GM21526 (cell line): ENCODE measurements around the gene PLXNA4.

Source experiments
- ATAC-seq: cut with Tn5 transposase; IDR thresholded peaks from one replicate; pipeline ENCODE4 v1.9.1; 2021; ENCODE audit warnings: moderate library complexity; ENCODE audit not compliant: unreplicated experiment, low FRiP score

Gene PLXNA4

DNA sequence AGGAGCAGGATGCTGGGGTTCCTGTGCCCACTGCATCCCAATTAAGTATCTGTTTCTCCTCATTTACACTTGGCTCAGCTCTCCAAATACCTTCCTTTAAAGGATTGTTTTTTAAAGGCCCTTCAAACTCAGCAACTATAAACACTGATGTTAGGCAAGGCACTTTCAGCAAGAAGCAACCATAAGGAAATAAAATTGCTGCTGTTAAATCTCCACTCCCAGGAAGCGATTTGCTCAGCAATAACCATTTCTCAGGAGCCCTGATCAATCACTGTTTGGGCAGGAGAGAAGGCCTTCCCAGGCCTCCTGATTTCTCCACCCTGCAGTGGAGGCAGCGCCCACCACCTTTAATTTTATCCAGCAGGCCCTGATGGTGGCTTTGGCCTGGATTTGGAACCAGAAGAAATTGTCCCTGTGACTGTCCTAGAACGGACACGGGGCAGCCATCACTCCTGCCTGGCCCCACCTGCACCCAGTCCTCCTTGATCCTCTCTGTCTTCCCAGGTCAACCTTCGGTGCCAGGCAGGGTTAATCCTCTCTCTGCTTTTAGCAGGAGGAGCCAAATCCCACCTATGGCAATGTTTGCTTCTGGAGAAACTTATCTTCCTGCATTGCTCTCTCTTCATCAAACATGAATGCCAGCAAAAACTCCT, 199.8 kb downstream of the PLXNA4 start:
- ATAC-seq, result no peak

DNA sequence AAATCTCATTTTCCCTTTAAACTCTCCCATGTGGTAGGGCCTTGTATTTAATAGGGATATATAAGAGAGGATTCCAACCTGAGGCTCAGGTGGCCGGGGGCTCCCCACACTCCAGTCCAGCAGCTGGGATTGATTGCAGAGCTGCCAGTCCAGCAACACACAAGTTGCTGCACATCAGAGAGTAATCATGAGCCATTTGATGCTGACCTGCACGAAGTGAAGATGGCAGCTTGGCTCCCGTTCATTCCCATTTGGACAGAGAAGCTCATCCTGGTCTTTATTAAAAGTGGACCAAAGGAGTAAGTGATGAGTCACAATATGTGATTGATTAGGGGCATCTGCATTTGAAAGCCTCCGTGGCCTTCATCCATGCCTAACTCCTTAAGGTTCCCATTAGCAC, 202.4 kb downstream of the PLXNA4 start:
- ATAC-seq, result no peak

DNA sequence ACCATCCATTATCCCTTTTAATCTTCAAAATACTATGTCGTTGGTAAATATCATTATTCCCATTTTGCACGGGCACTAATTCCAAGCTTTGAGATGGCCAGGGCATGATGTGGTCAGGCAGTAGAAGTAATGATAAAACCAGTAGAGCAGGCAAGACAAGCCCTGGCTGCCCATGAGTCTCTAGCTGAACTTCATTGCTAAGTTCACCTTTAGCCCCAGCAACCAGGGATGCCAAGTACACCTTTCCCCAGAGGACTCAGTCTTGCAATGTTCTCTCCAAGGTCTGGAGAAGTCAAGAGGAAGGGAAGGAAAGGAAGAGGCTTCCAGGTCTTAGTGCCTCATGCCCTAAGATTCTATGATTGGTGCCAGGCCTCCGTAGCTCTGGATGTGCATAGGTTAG, 203.2 kb downstream of the PLXNA4 start:
- ATAC-seq, result no peak

DNA sequence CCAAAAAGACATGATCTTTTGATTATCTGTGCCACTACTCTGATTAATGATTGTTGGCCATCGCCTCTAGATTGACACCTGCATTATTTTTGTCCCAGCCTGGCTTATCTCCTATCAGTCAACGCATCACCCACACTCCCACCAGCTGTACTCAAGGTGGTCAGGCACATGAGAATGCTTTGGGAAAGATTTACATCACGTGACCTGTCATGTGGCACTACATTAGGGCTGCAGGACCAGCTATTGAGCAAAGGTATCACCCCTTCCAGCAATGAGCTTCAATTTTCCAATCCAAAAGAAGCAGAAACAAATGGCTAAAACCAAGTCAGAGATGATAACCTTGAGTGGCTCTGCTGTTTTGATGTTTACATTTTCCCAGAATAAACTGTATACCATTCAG, 204.3 kb downstream of the PLXNA4 start:
- ATAC-seq, result no peak

DNA sequence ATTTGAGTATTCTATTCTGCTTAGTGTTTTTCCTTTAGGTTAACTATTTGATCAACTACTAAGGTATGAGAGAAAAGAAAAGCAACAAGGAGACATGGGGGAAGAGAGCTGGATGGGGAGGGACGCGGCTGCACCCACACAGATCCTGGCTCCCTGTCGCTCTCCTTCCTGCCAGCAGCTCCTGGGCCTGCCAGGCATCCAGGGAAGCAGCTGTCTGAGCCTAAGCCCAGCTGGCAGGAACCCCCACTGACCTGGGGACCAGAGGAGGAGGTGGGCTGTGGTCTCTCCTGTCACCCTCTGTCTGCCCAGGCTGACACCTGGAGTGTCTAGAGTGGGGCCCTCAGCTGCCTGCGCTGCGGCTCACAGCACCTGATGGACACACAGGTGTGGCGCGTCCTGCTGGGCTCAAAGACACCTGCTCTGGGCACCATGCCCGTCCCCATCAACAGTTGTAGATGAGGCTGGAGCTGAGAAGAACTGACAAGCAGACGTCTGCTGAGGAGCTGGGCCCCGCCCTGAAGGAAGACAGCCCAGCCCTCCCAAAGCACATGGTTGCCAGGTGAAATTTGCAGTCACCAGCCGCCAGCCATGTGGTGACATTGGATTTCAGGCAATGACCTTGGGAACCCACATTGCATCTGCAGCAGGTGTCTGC, 207.9 kb downstream of the PLXNA4 start:
- no peak for ATAC-seq

DNA sequence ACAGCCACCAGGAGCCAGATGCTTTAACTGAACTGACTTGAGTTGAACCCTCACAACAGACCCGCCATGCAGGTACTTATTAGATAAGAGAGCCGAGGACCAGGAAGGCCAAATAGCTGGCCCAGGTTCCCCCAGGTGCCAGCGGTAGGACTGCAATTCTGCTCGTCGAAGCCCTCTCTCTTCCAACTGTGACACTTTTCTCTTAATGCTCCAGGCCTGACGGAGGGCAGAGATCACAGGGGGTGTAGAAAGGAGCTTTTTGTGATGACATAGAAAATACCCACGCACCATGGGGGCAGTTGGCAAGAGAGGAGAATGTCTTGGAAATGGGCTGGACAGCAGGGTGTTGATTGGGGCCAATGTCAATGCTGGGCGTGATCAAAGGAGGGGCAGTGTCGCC, 208.5 kb downstream of the PLXNA4 start:
- no peak for ATAC-seq

DNA sequence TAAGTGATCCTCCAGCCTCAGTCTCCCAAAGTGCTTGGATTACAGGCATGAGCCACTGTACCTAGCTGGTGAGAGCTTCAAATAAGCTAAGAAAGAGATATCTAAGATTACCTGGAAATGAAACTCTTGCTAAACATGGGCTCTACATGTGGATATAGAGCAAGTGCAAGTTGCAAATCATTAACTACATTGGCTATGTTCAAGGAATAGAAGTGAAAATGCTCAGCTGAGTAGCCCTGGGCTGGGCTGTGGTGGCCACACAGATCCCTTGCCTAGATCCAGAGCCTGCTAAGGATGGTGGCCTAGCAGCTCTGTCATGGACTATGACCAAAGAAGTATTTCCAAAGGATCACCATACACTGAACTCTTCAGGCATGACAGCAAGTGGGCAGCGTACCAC, 209.3 kb downstream of the PLXNA4 start:
- ATAC-seq, result no peak

DNA sequence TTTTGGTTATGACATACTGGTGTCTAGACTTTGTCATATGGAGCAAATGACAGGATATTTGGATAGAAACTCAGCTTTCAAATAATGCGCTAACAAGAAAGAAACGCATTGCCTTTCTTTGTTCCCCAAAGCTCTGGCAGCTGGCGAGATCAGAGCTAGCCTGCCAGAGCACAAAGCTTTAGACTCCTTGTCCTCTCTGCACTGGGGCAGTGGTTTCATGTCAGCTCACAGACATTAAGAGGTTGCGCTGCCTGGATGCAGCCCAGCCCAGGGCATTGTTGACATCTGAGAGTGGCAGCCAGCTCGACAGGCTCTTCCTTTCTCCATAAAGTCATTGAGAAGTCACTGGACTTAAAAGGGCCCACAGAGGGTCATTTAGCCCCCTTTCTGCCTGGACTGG, 212.0 kb downstream of the PLXNA4 start:
- ATAC-seq, result no peak

DNA sequence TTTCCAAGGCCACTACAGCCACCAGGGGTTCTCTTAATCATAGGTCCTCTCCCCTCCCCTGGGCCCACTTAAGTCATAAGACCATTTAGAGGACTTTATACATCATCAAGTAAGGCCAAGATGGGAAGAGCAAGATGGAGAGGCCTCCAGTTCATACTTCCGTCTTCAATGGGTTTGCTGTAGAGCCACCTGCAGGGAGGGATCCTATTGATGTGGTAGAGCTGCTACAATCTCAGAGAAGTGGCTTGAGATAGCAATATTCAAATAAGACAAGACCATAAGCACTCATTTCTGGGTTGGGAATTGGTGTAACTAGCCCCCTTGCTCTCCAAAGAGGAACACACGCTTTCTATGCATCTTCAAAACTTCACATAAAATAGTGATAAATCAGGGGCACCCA, 214.2 kb downstream of the PLXNA4 start:
- no peak for ATAC-seq

DNA sequence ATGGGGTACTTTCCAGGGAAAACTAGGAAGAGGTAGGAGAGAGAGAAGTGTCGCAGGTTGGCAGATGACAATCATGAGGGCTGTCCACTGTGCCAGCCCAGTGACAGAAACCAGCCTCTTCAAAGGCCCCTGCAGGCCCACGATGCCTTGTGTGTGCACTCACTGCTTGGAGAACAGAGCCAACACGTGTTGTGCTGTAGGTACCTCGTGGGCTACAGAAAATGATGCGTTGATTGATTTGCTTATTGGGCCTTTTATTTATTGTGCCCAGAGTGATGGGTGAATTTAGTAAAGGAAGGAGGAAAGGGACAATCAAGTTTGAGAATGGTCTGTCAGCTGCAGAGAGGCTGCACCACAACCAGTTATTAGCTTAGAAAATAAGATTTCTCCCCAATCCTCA, 215.1 kb downstream of the PLXNA4 start:
- ATAC-seq, result no peak

DNA sequence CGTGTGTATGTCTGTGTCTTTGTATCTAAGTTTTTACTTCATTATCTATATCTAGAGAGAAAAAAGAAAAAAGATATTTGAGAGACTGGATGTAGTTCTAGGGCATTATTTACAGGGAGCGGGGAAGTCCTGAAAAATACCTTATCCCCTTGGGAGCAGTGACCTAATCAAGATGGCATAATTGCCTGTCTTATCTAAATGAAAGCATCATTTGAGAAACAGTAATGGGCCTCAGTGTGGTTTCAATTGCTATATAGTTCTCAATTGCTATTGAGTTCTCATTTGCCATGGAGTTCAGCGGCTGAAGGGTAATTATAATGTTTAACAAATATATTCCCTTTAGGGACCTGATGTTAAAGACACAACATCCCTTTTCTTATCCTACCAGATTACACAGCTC, 216.5 kb downstream of the PLXNA4 start:
- ATAC-seq, result no peak

DNA sequence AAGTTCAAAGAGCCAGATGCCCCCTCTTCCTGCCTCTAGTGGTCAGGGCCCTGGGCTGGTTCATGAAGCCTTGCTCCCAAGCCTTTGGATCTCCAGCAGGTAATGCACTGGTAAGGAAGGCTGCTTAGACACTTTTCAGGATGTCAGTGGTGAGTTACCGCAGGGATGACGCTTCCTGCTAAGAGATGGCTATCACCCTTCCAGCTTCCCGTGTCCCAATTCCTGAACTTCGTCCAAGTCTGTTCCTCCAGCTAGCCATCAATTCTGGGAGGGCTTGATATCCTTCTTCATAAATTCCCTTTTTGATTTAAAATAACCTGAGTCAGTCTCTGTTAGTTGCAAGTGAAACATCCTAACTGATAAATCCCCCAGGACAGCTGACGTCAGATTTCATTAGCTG, 221.2 kb downstream of the PLXNA4 start:
- ATAC-seq, result no peak

DNA sequence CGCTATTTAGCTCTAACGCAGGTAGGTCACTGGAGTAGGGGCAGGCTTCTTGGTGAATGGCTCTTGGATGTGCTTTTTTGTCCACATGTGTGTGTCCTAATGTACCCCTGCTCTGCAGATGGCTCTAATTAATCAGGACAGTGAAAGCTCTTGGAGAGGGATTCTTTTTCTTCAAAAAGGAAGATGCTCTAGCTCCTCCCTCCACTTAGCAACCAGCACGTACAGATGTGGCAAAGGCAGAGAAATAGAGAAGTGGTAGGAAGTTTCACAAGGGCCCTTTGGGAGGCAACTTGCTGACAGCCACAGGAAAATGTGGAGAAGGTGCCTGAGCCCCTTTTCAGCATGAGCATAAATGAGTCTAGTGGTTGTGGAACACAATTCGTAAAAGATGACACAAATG, 221.7 kb downstream of the PLXNA4 start:
- no peak for ATAC-seq

DNA sequence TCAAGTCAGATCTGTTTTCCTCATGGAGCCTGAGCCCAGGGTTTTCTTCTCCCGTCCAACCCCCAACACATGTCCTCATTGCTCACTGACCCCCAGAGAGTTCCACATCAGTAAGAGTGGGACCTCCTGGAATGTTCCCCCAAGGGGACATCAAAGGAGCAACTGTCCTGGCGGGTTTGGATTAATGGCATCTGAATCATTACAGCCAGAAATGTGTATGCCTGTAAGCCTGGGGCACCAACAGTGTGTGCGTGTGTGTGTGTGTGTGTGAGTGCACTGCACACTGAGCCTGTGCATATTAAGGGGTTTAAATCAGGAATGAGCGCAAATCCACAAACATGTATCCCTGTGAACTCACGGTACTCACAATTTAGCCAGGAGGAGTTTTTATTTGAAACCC, 222.3 kb downstream of the PLXNA4 start:
- ATAC-seq, result no peak

DNA sequence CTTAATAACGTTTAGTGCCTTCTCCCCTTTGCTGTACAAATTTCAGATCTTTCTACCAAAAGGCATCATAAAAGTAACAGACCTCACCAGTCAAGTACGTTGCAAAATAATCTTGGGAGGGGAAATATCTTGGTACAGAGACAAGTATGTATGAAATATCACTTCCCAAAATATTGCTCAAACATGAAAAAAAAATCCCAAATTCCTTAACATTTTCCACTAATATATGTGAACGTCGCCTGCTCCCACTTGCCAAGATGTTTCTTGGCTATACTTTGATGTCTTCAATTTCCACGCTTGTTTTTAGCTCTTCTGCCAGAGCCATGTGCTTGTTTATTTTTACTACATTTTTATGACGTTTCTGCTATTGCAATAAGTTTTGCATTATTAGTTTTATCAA, 223.5 kb downstream of the PLXNA4 start:
- ATAC-seq, result no peak

DNA sequence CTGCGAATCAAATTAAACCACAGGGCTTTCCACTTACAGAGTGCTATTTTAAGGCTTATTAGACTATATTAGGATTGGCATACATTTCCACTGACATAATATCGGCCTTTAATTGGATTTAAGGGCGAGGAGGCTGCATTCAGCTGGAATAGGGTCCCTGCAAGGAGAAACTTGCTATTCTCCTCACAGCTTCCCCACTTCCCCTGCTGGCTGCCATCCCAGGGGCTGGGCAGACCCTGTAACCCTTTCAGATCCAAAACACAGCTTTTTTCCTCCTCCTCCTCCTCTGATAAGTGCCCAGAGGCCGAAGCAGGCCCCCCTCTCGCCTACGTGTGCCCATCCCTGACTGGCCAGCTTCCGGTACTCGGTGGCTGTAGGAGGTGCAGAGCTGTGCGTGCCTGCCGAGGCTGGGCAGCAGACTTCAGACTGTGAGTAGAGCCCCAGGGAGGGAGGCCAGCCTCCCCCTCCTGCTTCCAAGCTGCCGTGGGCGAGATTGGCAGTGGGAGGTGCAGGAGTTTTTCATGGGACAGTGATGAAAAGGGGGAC, 224.2 kb downstream of the PLXNA4 start:
- no peak for ATAC-seq

DNA sequence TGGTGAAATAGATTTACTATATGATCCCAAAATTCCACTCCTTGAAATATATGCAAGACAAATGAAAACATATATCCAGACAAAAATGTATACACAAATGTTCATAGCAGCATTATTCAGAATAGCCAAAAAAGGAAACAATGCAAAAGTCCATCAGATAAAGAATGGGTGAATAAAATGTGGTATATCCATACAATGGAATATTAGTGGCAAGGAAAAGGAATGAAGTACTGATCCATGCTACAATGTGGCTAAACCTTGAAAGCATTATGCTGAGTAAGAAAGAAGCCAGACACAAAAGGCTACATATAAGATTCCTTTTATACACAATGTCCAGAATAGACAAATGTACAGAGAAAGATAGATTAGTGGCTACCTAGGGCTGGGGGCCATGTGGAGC, 225.5 kb downstream of the PLXNA4 start:
- no peak for ATAC-seq

DNA sequence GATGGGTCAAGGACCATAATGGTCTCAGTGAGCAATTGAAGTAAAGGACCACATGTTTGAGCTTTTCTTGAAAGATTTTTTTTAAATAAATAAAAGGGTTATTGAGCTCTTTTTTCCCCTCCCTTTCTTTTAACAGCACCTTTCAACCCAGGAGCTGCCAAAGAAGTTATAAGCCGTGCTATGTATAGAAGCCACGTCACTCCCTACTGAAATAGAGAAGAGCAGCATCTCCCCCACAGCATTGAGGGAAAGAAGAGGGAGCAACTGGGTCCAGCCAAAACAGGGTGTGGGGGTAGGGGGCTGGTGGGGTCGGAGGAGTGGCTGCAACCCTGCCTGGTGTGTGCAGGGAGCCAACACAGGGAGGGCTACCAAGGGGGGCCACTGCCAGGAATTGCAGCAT, 227.2 kb downstream of the PLXNA4 start:
- no peak for ATAC-seq

DNA sequence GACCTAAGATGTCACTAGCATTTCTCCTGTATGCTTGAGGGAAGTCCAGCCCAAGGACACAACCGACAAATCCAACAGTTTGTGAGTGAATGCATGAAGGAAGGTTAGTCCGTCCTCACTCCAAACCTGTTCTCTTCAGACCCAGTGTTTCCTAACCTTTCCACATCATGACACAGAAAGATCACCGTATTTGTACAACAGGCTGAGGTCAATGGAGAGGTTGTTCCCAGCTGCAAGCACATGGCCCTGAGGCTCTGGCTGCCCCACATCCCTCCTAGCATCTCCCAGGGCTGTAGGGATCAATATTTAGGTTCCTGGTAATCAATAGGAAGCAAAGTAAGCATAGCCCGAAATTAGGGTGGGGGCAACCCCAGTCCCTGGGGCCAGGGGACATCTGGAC, 227.9 kb downstream of the PLXNA4 start:
- no peak for ATAC-seq

DNA sequence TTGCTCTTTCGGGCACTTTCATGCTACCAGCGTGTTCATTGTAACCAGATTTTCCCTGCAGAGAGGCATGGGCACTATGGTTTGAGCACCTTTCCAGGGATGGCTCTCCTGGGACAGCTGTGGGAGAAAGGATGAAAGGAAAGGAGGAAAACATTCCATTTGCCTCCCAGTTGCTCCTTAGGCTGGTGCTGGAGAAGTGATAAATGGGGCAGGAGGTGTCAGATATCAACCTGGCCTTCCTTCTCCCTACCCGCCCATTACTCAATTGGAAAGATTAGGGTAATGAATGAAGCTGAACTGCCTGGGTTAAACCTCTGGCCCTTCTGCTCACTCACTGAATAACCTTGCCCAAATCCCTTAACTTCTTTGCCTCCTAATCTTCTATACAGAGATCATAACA, 228.4 kb downstream of the PLXNA4 start:
- no peak for ATAC-seq

DNA sequence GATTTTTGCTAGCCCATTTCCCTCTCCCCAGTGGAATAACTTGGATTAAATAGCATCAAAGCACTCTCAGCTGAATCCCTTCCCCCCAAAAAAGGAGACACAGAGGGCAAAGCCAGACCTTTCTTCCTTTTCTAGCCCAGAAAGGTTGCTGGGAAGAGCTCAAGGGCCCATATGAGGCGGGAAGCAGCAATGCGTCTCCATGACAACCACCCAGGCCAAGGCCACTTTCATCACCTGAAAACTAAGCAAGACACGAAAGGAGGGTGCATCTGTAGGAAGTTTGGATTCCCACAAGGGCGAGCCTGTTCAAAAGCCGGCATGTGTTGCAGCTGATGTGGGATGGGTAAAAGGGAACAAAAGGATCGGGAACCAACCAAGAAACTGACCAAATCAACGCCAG, 229.1 kb downstream of the PLXNA4 start:
- no peak for ATAC-seq

DNA sequence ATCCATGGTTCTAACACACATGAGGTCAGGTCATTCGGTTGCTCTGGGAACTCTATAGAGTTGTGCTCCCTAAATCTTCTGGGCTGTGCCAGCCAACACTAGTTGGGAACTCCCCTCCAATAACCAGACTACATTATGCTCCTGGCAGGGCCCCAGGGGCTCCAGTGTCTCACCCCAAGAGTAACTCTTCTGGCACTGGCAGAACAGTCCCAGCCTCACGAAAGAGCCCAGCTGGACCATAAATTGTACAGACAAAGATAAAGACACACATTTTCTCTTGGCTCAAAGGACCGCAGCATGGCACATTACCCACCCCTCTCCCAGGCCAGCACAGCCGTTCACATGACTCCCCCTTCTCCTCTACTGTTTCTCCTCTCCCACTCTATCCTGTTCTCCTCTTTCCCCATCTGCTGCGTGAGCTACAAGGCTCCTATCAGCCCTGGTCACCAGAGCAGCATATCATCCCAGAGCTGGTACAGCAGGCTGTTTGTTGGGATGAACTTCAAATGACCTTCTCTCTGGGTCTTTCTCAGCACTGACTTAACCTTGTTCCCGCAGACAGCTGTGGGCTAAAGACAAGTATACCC, 230.6 kb downstream of the PLXNA4 start:
- ATAC-seq, result no peak
